OCI-LY3 (cell line): ENCODE data around the gene EPB41L4A.
A peak's percentile ranks its signal among the peaks of the same experiment; 100 is the strongest.

ENCODE experiments used
- H2AFZ ChIP-seq: fragments of 200-600, 300-600 bp; shearing (Covaris generic); 2 replicates; pipeline ENCODE4 v1.6.0; 2014; ENCODE audit warnings: antibody characterized with exemption, low read depth, low read length
- H3K27ac ChIP-seq: fragments of 200-600, 300-600 bp; sonication (generic); 2 replicates; pipeline ENCODE4 v1.5.1; 2014; ENCODE audit warnings: mild to moderate bottlenecking, low read length, moderate library complexity, mixed read lengths
- H3K27me3 ChIP-seq: fragments of 200-600, 300-600 bp; sonication (generic); 2 replicates; pipeline ENCODE4 v1.6.1; 2014; ENCODE audit warnings: low read depth, low read length, mixed read lengths
- H3K36me3 ChIP-seq: fragments of 200-600, 300-600 bp; sonication (generic); replicated peaks from 2 replicates; pipeline ENCODE3; 2014; ENCODE audit warnings: low read depth, low read length, mixed read lengths
- H3K4me1 ChIP-seq: fragments of 300-600, 200-600 bp; sonication (generic); 2 replicates; pipeline ENCODE4 v1.6.1; 2014; ENCODE audit warnings: low read length, mixed read lengths
- H3K4me2 ChIP-seq: fragments of 200-600, 300-600 bp; sonication (generic); 2 replicates; pipeline ENCODE4 v1.6.1; 2014; ENCODE audit warnings: low read length, mixed read lengths
- H3K4me3 ChIP-seq: fragments of 300-600, 200-600 bp; sonication (generic); 2 replicates; pipeline ENCODE4 v1.5.1; 2014; ENCODE audit warnings: antibody characterized with exemption, mild to moderate bottlenecking, low read length, moderate library complexity
- H3K79me2 ChIP-seq: fragments of 300-600, 200-600 bp; shearing (Covaris generic); 2 replicates; pipeline ENCODE4 v1.6.1; 2014; ENCODE audit warnings: mild to moderate bottlenecking, low read length, mixed read lengths
- H3K9ac ChIP-seq: fragments of 300-600, 200-600 bp; shearing (Covaris generic); 2 replicates; pipeline ENCODE4 v1.6.0; 2014; ENCODE audit warnings: mild to moderate bottlenecking, low read length, moderate library complexity
- H3K9me3 ChIP-seq: fragments of 200-600, 300-600 bp; shearing (Covaris generic); 2 replicates; pipeline ENCODE4 v1.6.1; 2014; ENCODE audit warnings: low read length, mixed read lengths; ENCODE audit not compliant: insufficient read depth
- H4K20me1 ChIP-seq: fragments of 200-600, 300-600 bp; sonication (generic); 2 replicates; pipeline ENCODE4 v1.6.1; 2016; ENCODE audit warnings: low read length, mixed read lengths; ENCODE audit not compliant: insufficient read depth
- CTCF ChIP-seq: fragments of 200-600, 300-600 bp; sonication (generic); IDR thresholded peaks from 2 replicates; pipeline ENCODE4 v1.5.1; 2014; ENCODE audit warnings: antibody characterized with exemption, low read length, low read depth
- EZH2phosphoT487 ChIP-seq: fragments of 200-600 bp; shearing (Covaris generic); IDR thresholded peaks from 2 replicates; pipeline ENCODE4 v1.6.1; 2018; ENCODE audit warnings: antibody characterized with exemption, mixed run types, low read depth

Gene EPB41L4A

DNA sequence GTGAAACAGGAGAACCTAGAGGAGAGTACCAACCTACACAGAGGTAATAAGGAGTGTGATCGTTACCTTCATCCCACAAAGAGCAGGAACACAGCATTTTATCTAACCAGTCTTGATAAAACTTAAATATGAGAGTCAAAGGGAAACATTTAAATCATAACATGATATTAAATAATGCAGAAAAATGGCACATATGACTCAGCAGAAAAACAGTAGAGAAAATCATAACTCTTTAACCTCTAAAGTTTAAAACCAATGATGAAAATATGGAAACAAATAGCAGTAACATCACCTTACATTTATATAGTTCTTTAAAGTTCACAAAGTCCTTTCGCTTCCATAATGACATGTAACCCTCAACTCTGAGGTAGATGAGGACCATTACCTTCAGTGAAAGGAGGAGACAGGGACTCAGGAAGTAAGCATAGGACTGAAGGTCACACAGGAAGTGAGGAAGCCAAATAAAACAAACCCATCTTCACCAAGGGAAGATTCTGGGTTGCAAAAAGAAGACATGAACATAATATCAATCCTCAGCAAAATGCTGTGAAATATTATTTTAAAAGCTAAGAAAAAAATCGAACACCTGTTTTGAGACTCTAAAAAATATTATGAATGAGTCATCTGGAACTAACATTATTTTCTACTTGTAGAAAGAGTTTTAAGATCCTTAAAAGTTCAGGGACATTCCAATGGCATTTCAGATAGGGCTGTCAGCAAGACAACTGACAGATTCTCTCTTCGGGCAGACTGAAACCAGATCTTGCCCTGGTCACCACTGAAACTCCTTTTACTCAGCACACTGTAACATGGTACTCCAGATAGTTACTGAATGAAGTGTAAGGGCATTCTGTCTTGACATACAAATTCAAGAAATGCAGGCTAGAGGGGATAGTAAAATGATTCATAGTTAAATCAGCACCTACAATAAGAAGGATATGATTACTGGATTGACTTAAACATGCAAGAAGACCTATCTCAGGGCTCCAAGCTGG is 148.5 kb downstream of the EPB41L4A start:
- Histone ChIP-seq H3K27me3 (no peaks in the 10 kb centered on the region), H3K4me1 (peaks cover 55% of the 10 kb centered on the region), H3K36me3 (no peaks in the 10 kb centered on the region), H3K9ac (no peak overlapping the region), H4K20me1 (no peaks in the 10 kb centered on the region), H3K4me2 (peak overlapping the region; percentile 24), H3K79me2 (no peaks in the 10 kb centered on the region), H3K27ac (peak overlapping the region; percentile 37; the same call in 1 of the 2 replicates), H3K4me3 (no peak overlapping the region), H2AFZ (peak overlapping the region; percentile 65; the same call in 1 of the 2 replicates), H3K9me3 (no peaks in the 10 kb centered on the region)
- TF ChIP-seq CTCF (no peak), EZH2phosphoT487 (no peak)

- H3K4me1 ChIP-seq, result peaks cover 23% of the 10 kb centered on the region
- H3K4me2 ChIP-seq, result no peak overlapping the region
- H3K79me2 ChIP-seq, result no peaks in the 10 kb centered on the region
- no peaks in the 10 kb centered on the region for H4K20me1 ChIP-seq
- H3K4me3 ChIP-seq, result no peak overlapping the region
- no peak overlapping the region for H3K27ac ChIP-seq
- H3K27me3 ChIP-seq, result no peaks in the 10 kb centered on the region
- H3K9ac ChIP-seq, result no peak overlapping the region
- no peak for TF ChIP-seq CTCF
- H2AFZ ChIP-seq, result no peak overlapping the region
- H3K36me3 ChIP-seq, result no peaks in the 10 kb centered on the region
- no peaks in the 10 kb centered on the region for H3K9me3 ChIP-seq
Measured at GRCh38 chr5:112267231-112267630, 151.8 kb downstream of the EPB41L4A start.

DNA sequence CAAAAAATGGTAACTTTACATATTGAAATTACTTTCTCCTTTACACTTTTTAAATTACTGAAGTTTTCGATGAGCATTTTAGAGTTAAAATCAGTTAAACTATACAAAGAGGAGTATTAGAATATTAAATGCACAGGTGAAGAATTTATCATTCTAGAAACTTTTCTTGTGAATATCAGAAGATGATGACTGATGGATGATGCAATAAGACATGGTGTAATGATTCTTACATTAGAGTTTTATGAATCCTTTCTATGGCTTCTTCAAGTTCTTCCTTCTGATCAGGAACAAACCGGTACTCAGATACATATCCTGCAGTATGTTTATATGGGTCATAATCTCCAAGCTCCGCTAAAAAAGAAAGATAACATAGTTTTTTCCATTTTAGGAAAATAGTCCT is 154.4 kb downstream of the EPB41L4A start:
- H3K36me3 ChIP-seq, result no peaks in the 10 kb centered on the region
- H3K27ac ChIP-seq, result no peak overlapping the region
- no peaks in the 10 kb centered on the region for H3K4me1 ChIP-seq
- TF ChIP-seq CTCF (no peak), EZH2phosphoT487 (no peak)
- no peak overlapping the region for H2AFZ ChIP-seq
- H3K9me3 ChIP-seq, result no peaks in the 10 kb centered on the region
- H3K79me2 ChIP-seq, result no peaks in the 10 kb centered on the region
- H3K4me2 ChIP-seq, result no peak overlapping the region
- no peak overlapping the region for H3K9ac ChIP-seq
- H3K4me3 ChIP-seq, result no peak overlapping the region
- no peaks in the 10 kb centered on the region for H3K27me3 ChIP-seq
- no peaks in the 10 kb centered on the region for H4K20me1 ChIP-seq

GRCh38 chr5:112264151-112264550 is 154.9 kb downstream of the EPB41L4A start:
- H3K27ac ChIP-seq, result no peak overlapping the region
- H3K4me2 ChIP-seq, result no peak overlapping the region
- H3K79me2 ChIP-seq, result no peaks in the 10 kb centered on the region
- no peak overlapping the region for H3K9ac ChIP-seq
- H3K4me1 ChIP-seq, result no peaks in the 10 kb centered on the region
- H2AFZ ChIP-seq, result no peak overlapping the region
- H3K9me3 ChIP-seq, result no peaks in the 10 kb centered on the region
- no peaks in the 10 kb centered on the region for H3K36me3 ChIP-seq
- H4K20me1 ChIP-seq, result no peaks in the 10 kb centered on the region
- no peaks in the 10 kb centered on the region for H3K27me3 ChIP-seq
- TF ChIP-seq EZH2phosphoT487, result no peak
- no peak for TF ChIP-seq CTCF
- no peak overlapping the region for H3K4me3 ChIP-seq
